Measurements from ENCODE around the gene TBX1. TPM values are rescaled to one million over a fixed set of nuclear protein-coding genes. Genes with fewer than 3 reads are reported as not detected.

TBX1 gene
- total RNA-seq, 1 experiment from 2014 or later: 3.9 TPM

GRCh38 chr22:19748991-19749664 is 11.4 kb upstream of the TBX1 start:
- DNase-seq (ENCODE audit: low read depth, low spot score) (no peak), ATAC-seq (0 out of 2 replicates have a peak, but pooled peaks have one; percentile 18)
- Histone ChIP-seq H3K36me3 (ENCODE audit: control insufficient read depth in 1 of 2, insufficient read depth in 2 of 2, low read length in 2 of 2) (no peaks in the 10 kb centered on the region), H2AFZ (ENCODE audit: low read depth, low read length, poor library complexity, severe bottlenecking) (no peak overlapping the region), H3K4me3 (replicated peaks in 1 of 2; ENCODE audit: low read depth in 1 of 2, low read length in 2 of 2) (no peak overlapping the region), H3K27ac (ENCODE audit: low read depth, low read length) (no peak overlapping the region), H3K79me2 (ENCODE audit: insufficient read depth, low read length) (no peaks in the 10 kb centered on the region), H3K9me2 (ENCODE audit: insufficient read depth) (no peaks in the 10 kb centered on the region), H4K20me1 (ENCODE audit: insufficient read depth) (no peaks in the 10 kb centered on the region), H3K4me1 (ENCODE audit: control insufficient read depth in 1 of 2, insufficient read depth in 2 of 2, low read length in 2 of 2) (no peaks in the 10 kb centered on the region), H3K9me3 (ENCODE audit: control insufficient read depth in 1 of 2, insufficient read depth in 1 of 2, low read depth in 1 of 2, low read length in 2 of 2) (no peaks in the 10 kb centered on the region), H3K9ac (ENCODE audit: low read length) (no peak overlapping the region), H3K4me2 (ENCODE audit: low read length) (no peak overlapping the region), H3K27me3 (ENCODE audit: insufficient read depth, low read length) (no peaks in the 10 kb centered on the region)
- ChIA-PET RAD21 (ENCODE audit: low non-redundant PET in 1 of 2, low total read pairs in 2 of 2, uncharacterized antibody in 2 of 2, unreplicated experiment in 2 of 2) (no interaction called here), CTCF (no interaction called here), POLR2A (interaction anchor here (0.8 kb wide), 1 partner anchor 240 kb away, joined by 3 read pairs; no protein-coding TSS in a partner anchor)
- BruUV-seq (replicated peaks): no TSS peak
- intact Hi-C loops (cut with micrococcal nuclease): no loop called here
- no peak for TF ChIP-seq TCF7L2 (IDR thresholded peaks at IDR 0.05; ENCODE audit: borderline replicate concordance, extremely low read depth, insufficient read depth, insufficient read length)
- TF ChIP-seq JUND (IDR thresholded peaks at IDR 0.05): no peak
- TF ChIP-seq MAX (IDR thresholded peaks at IDR 0.05): no peak
- no peak for TF ChIP-seq EZH2phosphoT487 (IDR thresholded peaks at IDR 0.05; ENCODE audit: borderline replicate concordance)
- no peak for TF ChIP-seq SRF (IDR thresholded peaks at IDR 0.05; ENCODE audit: low read depth)
- no peak for TF ChIP-seq ELF1 (IDR thresholded peaks at IDR 0.05; ENCODE audit: borderline replicate concordance, low read depth)
- TF ChIP-seq ATF3 (IDR thresholded peaks at IDR 0.05): no peak

GRCh38 chr22:19749876-19750275 is 10.7 kb upstream of the TBX1 start:
- BruUV-seq (replicated peaks): no TSS peak
- Histone ChIP-seq H3K4me2 (ENCODE audit: low read length) (no peak overlapping the region), H3K9me3 (ENCODE audit: control insufficient read depth in 1 of 2, insufficient read depth in 1 of 2, low read depth in 1 of 2, low read length in 2 of 2) (no peaks in the 10 kb centered on the region), H3K27ac (ENCODE audit: low read depth, low read length) (no peak overlapping the region), H3K4me3 (replicated peaks in 1 of 2; ENCODE audit: low read depth in 1 of 2, low read length in 2 of 2) (no peak overlapping the region), H4K20me1 (ENCODE audit: insufficient read depth) (no peaks in the 10 kb centered on the region), H3K9me2 (ENCODE audit: insufficient read depth) (no peaks in the 10 kb centered on the region), H3K36me3 (ENCODE audit: control insufficient read depth in 1 of 2, insufficient read depth in 2 of 2, low read length in 2 of 2) (no peaks in the 10 kb centered on the region), H3K27me3 (ENCODE audit: insufficient read depth, low read length) (no peaks in the 10 kb centered on the region), H2AFZ (ENCODE audit: low read depth, low read length, poor library complexity, severe bottlenecking) (no peak overlapping the region), H3K79me2 (ENCODE audit: insufficient read depth, low read length) (no peaks in the 10 kb centered on the region), H3K9ac (ENCODE audit: low read length) (no peak overlapping the region), H3K4me1 (ENCODE audit: control insufficient read depth in 1 of 2, insufficient read depth in 2 of 2, low read length in 2 of 2) (no peaks in the 10 kb centered on the region)
- DNase-seq (ENCODE audit: low read depth, low spot score) (no peak), ATAC-seq (no peak)
- ChIA-PET POLR2A (no interaction called here), RAD21 (ENCODE audit: low non-redundant PET in 1 of 2, low total read pairs in 2 of 2, uncharacterized antibody in 2 of 2, unreplicated experiment in 2 of 2) (no interaction called here), CTCF (no interaction called here)
- intact Hi-C loops (cut with micrococcal nuclease): no loop called here
- TF ChIP-seq CTCF (IDR thresholded peaks at IDR 0.05 in 2 of 3, conservative IDR thresholded peaks at IDR 0.05 in 1 of 3; ENCODE audit: borderline replicate concordance in 1 of 3, insufficient read depth in 1 of 3, low read depth in 2 of 3, low read length in 2 of 3) (no peak), JUND (IDR thresholded peaks at IDR 0.05) (no peak), CEBPB (IDR thresholded peaks at IDR 0.05; ENCODE audit: low read depth) (no peak), SRF (IDR thresholded peaks at IDR 0.05; ENCODE audit: low read depth) (no peak), ZFX (IDR thresholded peaks at IDR 0.05) (no peak), ELF1 (IDR thresholded peaks at IDR 0.05; ENCODE audit: borderline replicate concordance, low read depth) (no peak), SIN3A (IDR thresholded peaks at IDR 0.05; ENCODE audit: low read depth) (no peak), YY1 (IDR thresholded peaks at IDR 0.05; ENCODE audit: extremely low read depth, insufficient replicate concordance, low read depth, low read length) (no peak), ATF3 (IDR thresholded peaks at IDR 0.05) (no peak), MAX (IDR thresholded peaks at IDR 0.05) (no peak), EZH2phosphoT487 (IDR thresholded peaks at IDR 0.05; ENCODE audit: borderline replicate concordance) (no peak), TCF7L2 (IDR thresholded peaks at IDR 0.05; ENCODE audit: borderline replicate concordance, extremely low read depth, insufficient read depth, insufficient read length) (no peak), FOSL1 (IDR thresholded peaks at IDR 0.05; ENCODE audit: low read depth) (no peak), EZH2 (IDR thresholded peaks at IDR 0.05) (no peak)

Data from HCT116 (cell line).